Measurements from ENCODE around the gene CYB5R3.
A peak's percentile ranks its signal among the peaks of the same experiment; 100 is the strongest.
"Not testable (repeated sequence)": the region's sequence is repeated elsewhere in the genome, so short reads cannot be mapped to it uniquely, and the experiment has no call there.

CYB5R3 gene

DNA sequence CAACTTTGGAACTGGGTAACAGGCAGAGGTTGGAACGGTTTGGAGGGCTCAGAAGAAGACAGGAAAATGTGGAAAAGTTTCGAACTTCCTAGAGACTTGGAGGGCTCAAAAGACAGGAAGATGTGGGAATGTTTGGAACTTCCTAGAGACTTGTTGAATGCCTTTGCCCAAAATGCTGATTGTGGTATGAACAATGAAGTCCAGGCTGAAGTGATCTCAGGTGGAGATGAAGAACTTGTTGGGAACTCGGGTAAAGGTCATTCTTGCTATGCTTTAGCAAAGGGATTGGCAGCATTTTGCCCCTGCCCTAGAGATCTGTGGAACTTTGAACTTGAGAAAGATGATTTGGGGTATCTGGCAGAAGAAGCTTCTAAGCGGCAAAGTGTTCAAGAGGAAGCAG, 28.7 kb upstream of the CYB5R3 start:
- DNase-seq, result not testable (repeated sequence)

DNA sequence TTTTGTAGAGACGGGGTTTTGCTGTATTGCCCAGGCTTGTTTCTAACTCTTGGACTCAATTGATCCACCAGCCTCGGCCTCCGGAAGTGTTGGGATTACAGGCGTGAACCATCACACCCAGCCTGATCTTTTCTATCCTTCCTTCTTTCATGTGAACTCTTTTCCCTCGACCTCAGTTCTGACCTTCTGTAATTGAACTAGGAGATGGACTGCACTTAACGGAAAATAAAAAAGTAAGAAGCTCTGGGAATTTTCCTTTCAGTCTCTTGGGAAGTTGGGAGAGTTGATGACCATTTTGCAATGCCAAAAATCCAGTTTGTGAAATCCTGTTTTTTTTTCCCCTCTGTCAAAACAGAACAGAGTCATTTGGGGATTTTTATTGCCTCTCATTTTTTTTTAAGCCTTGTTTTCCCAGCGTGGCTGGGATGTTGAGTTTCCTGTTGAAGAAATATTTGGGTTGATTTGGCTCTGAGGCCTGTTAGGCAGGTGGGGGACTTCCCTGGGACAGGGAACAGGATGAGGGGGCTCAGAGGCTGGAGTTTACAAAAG, 26.9 kb upstream of the CYB5R3 start:
- no peak for DNase-seq

DNA sequence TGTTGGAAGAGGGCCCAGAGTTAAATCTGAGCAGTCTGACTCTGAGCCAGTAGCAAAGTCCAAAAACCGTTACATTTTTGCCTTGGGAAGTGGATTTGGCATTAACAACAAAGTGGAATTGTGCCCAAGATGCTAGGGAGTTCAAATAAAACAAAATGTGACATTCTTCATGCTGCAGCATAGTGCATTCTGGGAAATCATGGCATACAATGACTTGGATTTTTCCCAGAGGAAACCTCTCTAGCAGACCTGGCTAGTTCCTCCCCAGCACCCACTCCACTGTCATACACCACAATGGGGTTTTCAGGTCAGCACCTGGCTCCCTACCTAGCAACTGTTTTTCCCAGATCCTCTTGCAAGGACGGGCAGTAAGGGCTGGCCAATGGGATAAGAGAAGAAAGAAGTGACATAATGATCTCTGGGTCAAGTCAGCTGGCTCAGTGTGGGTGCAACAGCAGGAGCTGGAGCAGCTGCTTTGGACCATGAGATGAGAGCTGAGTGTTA, 24.8 kb upstream of the CYB5R3 start:
- DNase-seq, result no peak

DNA sequence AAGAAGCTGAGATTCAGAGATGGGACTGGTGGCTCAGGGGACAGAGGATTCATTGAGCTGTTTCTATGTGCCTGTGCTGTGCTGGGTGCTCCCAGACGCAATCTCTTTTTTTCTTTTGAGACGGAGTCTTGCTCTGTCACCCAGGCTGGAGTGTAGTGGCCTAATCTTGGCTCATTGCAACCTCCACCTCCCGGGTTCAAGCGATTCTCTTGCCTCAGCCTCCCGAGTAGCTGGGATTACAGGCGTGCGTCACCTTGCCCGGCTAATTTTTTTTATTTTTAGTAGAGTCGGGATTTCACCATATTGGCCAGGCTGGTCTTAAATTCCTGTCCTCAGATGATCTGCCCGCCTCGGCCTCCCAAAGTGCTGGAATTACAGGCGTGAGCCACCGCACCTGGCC, 23.9 kb upstream of the CYB5R3 start:
- DNase-seq, result not testable (repeated sequence)

DNA sequence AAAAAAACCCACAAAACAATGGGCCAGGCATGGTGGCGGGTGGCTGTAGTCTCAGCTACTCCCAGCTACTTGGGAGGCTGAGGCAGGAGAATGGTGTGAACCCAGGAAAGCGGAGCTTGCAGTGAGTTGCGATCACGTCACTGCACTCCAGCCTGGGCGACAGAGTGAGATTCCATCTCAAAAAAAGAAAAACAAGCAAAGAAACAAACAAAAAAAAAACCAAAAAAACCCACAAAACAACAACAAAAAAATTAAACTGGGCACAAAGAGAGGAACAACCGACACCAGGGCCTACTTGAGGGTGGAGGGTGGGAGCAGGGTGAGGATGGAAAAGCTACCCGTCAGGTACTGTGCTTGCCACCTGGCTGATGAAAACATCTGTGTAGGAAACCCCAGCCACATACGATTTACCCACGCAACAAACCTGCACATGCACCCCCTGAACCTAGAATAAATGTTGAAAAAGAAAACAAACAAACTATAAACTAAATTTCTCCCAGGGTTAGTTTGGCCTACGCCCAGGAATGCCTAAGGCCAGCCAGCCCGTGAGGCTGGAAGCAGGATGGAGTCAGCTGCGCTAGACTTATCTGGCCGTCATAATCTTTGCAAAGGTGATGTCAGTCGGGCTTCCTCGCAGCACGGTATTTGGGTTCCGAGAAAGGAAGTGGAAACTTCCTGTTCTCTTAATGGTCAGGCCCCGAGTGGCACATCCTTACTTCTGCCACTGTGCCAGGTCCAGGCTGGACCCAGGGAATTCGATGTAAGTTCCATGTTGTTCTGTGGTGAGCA, 21.9 kb upstream of the CYB5R3 start:
- DNase-seq, result no peak

DNA sequence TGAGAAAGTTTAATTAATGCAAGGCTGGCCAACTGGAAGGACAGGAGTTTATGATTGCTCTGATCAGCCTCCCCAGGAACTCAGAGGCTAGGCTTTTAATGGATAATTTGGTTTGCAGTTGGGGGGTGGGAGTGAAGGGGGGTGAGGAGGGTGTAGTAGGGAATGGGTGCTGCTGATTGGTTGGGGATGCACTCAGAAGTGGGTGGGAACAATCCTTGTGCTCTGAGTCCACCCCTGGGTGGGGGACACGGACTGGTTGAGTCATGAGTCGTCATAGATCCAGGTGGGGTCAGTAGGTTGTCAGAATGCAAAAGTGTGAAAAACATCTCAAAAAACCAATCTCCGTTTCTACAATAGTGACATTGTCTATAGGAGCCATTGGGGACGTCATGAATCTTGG, 20.9 kb upstream of the CYB5R3 start:
- no peak for DNase-seq

DNA sequence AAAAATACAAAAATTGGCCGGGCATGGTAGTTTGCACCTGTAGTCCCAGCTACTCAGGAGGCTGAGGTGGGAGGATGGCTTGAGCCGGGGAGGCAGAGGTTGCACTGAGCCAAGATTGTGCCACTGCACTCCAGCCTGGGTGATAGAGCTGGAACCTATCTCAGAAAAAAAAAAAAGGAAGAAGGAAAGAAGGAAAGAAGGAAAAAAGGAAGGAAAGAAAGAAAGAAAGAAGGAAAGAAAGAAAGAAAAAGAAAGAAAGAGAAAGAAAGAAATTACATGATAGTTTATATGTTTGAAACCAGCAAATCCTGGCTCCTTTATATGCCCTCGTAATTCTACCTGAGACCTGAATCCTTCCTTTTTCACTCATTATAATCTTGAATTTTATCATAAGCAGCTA, 17.2 kb upstream of the CYB5R3 start:
- DNase-seq, result not testable (repeated sequence)

DNA sequence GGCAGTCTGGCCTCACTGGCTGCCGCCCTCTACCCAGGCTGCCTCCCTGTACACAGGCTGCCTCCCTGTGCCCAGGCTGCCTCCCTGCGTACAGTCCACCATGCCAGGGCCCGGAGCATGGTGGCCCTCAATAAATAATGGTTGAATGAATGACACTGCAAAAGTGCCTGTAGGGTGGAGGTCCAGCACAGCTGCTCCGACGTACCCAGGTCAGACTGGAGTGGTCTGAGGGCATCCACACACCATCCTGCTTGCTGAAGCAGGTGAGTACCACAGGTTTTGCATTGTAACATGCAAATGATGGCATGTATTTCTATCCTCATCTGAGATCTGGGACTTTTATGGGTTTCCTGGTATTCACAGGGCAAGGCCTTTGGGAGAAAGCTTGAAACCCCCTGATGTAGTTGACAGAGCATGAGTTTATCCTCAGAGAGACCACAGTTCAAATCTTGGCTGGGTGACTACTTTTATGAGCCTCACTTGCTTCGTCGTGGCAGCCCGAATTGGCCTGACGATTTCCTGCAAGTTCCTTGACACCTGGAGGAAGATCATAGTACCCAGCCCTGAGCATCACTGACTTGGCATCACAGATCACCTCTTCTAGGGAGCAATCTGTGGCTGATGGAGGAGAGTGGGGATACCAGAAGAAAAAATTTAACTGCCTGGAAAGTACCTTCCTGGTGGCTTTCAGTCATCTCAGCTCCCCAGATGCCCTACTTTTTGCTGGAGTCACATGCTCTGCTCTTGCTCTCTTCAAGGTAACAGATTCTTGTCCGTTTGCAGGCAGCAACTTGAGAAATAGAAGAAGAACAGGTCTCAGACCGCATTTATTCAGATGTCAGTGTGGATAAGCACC, 16.0 kb upstream of the CYB5R3 start:
- DNase-seq, result no peak

DNA sequence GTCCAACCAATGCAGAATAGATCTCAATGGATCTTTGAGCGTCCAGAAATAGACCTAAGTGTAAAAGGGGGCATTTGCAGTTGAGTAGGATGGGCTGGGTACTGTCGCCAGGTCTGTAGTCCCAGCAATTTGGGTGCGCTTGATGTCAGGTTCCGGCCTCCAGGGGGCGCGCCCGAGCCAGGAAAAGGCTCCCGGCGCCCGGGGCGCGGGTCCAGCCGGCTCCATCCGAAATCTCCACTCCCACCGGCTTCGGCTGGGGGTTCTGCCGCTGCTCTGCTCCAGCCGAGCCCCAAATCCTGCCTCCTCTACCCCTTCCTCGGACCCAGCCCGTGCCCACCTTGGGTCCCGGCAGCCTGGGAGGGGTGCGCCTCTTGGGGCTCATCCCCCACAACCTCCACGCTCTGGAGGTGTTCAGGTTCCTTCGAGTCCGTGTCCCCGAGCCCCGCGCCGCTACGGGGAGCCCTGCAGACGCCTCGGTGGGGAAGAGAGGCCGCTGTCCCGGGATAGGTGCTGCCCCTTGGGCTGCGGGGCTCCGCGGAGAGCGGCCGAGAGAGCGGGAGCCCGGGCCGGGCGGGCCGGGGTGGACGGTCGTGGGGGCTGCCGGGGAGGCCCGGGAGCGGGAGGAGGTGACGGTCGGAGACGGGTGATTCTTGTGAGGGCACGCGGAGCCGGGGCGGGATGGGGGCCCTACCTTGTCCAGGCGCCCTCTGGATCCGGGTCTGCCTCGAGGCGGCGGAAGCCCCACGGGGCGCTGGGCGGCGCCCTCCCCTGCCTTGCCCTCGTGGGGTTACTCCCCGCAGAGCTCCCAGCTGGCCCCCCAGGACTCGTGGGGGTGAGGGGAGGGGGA, 13.0 kb upstream of the CYB5R3 start:
- DNase-seq, result peak; percentile 52 to 69

DNA sequence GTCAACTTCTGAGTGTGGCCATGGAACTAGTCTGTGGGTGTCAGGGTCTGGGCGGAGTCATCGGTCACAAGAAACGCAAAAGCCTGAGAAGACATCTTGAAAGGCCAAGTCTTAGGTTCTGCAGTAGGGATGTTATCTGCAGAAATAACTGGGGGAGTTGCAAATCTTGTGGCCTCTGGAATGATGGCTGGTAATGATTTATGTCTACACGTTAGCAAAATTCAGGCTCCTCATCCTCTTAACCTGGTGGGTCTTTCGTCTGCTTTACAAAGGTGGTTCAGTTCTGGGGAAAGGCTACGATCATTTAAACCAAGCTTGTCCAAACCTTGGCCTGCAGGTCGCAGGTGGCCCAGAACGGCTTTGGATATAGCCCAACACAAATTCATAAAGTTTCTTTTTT, 7.4 kb upstream of the CYB5R3 start:
- DNase-seq, result no peak

DNA sequence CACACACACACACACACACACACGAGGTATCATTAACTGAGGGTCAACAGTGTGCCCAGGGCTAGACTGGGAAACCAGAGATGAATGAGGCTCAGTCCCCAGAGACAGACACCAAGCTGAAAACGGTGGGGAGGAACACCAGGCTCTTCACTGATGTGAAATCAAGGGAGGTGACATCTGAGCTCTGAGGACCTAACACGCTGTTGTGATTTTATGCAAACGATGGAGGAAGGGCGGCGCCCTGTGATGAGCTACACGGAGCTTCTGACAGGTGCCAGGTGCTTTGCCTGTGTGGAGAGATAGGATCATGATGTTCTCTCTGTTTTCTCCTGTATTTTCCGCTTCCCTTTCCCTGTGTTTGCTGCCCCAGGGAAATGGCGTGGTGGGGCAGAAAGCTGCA, 6.5 kb upstream of the CYB5R3 start:
- no peak for DNase-seq

DNA sequence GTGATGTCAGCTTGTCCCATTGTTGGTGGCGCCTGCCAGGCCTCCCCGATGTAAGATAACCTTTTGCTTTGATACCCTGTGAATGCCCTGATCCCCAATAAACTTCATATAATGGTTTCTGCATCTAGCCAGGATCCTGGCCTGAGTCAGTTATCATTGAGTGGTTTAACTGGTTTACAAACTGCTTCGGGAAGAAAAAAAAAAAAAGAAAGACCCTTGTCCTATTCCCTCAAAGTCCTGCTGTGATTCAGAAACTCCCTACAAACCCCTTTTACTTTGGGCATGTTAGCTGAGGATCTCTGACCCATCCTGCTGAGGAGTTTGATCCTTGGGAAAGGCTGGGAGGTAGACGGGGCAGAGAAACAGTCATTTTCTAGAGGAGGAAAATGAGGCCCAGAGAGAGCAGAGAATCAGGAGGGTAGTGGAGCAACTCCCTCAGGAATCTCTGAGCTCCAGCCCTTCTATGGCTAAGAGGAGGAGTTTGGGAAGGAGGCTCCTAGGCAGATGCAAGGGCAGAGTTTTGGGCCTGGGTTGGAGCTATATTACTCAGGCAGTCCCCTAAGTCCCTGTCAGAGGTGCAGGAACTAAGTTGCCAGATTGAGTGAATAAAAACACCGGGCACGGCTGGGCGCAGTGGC, 5.4 kb upstream of the CYB5R3 start:
- DNase-seq, result no peak

DNA sequence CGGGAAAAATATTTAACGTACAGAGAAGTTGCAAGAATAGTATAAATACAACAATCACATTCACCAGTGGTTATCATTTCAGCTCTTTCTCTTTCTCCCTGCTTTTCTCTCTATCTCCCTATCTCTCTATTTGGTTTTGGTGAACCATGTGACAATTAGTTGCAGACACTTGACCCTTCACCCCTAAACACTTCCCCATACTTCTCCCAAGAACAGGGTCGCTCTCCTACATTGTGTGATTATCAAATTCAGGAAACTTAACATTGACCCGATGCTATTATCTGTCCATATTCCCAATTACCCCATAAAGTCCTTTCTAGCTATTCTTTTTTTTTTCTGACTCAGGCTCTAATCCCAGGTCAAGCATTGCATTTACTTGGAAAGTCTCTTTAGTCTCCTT, 4.8 kb upstream of the CYB5R3 start:
- DNase-seq, result no peak

DNA sequence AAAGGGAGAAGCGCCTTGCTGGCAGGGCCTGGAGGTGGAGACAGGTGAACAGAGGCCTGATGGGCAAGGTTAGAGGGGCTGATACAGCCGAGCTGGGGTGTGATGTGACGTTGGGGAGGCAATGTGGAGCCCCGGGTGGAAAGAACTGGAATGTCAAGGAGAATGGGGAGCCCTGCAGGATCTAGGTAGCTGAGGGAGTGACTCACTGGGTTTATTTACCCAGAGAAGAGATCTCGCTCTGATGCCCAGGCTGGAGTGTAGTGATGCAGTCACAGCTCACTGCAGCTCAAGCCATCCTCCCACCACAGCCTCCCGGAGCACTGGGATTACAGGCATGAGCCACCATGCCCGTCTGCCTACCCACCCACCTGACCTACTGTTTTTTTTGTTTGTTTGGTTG, 1.9 kb upstream of the CYB5R3 start:
- DNase-seq, result no peak

DNA sequence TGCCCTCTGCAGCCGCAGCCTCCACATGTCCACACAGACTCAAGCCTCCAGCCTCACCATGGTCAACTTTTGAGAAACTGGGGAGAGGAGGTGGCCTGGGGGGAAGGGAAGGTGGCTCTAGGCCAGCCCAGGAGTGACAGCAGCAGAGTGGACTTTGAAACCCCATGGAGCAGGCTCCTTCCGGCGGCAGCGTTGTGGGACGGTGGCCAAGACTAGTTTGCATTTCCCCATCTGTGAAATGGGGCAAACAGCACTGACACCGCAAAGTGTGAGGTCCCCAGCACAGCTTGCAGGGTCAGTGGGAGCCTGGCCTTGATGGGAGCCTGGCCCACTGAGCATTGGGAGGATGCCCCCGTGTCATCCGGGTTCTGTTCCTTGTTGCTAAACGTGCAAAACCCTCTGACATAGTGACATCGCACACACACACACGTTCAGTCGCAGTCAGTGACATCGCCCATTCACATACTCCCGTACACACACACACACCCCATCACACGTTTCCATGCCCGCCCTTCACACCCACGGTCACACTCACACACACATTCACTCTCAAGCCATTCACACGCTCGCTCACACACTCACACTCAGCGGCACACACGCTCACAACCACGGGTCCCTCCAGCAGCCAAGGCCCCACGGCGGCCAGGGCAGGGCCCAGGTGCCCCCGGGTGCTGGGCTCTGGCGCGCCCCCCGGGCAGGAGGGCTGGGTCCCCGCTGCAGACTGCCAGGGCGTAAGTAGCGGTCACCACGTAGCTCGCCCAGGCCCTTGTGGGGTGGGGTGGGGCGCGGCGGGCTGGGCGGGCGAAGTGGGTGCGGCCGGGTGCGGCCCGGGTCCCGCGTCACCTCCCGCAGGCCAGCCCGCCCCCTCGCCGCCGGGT, 585 bp downstream of the CYB5R3 start:
- DNase-seq, result no peak

DNA sequence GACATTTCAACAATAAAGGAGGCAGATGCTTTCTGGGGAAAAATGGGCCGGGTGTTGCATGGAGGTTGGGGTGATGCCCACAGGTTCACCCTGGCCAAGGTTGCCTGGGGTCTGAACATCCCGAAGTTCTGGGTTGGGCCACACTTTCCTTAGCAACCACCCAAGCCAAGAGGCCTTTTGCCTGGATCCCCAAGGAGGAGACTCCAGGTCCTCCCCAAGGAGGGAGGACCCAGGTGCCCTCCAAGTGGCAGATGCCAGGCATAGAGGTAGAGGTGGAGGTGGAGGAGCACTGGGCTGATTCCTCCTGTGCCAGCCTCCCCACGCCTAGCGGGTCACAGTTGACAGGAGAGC, 1.2 kb downstream of the CYB5R3 start:
- DNase-seq, result no peak

DNA sequence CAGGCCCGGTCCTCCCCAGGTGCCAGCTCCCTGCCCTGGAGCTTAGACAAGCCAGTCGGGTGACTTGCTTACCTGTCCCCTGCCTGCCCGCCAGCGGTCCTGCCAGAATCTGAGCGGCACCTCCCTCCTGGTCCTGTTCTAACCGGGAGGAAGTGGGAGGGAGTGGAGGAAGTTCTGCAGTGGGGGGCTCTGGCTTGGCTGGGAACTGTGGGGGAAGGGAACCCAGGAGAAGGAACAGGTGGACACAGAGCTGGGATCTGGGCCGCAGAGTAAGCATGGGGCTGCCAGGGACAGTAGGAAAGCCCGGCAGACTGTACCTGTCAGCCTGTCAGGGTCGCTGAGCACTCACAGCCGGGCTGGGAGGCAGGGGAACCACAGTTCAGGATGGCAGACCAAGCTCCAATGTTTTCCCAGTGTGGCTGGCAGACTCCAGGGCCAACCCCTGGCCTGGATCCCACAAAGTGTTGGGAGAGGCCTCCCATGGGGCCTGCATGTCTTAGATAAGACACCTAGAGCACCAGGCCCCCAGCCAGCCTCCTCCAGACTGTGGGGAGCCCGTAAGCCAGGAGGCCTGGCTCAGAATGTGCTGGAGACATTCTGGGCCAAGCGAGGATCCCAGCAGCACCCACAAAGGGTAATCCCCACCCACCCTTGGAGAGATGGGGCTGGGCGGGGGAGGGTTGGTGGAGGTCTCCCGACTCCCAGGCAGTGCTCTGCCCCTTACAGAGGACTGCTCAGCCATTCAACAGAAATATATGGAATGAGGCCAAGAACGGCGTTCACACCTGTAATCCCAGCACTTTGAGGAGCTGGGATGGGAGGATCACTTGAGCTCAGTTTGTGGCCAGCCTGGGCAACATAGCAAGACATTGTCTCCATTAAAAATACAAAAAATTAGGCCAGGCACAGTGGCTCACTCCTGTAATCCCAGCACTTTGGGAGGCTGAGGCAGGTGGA, 2.3 kb downstream of the CYB5R3 start:
- DNase-seq, result no peak

DNA sequence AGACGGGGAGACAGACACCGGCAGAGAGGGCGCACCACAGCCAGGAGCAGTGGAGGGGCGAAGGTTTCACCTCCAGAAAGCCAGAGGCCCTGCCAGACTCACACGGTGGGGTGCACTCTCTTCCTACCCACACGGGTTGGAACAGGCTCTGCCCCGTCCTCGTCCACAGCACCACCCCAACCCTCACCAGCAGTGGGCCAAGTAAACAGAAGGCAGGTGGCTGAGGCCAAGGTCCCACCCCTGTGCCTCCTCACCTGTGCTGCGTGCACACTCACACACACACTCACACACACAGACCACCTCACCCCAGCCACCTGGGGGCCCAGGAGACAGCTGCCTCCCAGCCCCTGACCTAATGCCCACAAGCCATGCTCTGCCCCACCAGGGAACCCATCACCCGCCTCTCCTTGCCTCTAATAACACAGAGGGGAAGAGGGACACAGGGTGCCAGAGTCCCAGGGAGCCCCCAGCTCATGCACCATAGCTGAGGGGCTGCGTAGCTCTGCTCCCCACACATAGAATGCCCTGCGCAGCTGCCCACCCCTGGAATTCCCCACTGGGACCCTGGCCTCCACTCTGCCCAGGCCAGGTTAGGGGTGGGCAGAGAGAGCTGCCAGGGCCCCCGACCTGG, 3.1 kb downstream of the CYB5R3 start:
- no peak for DNase-seq

DNA sequence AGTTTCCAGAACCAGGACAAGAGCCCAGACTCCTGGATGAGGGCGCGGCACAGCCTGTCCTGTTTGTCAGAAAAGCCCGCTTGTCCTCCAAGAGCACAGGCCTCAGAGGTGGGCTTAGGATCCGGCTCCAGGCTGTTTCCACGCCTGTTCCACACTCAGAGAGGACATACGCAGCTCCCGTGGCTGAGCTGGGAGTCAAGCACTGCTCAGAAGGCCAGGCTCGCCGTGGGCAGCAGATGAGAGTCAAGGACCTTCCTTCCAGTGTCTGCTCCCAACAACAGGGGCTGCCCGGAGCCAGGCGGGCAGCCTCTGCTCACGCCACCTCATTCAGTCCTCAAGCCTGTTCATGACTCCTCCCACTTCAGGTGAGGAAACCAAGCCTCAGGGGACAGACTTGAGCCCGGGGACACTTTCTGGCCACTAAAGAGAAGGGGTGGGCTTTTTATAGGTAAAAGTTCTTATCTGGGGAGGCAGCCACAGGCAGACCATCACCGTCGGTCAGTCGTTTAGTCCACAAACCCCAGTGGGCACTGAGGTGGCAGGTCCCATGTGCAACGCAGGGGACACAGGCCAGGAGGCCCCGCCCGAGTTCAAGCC, 3.8 kb downstream of the CYB5R3 start:
- DNase-seq, result no peak
